ENCODE results near the gene STX1A. TPM values are rescaled to one million over a fixed set of nuclear protein-coding genes. Genes with fewer than 3 reads are reported as not detected.
A peak's percentile ranks its signal among the peaks of the same experiment; 100 is the strongest.

Gene STX1A
- total and polyA plus RNA-seq, 2 of the 8 experiments (the other 6 are each of a cell fraction or from before 2014, with no cell fraction given), result 13.5 to 17.5 TPM

DNA sequence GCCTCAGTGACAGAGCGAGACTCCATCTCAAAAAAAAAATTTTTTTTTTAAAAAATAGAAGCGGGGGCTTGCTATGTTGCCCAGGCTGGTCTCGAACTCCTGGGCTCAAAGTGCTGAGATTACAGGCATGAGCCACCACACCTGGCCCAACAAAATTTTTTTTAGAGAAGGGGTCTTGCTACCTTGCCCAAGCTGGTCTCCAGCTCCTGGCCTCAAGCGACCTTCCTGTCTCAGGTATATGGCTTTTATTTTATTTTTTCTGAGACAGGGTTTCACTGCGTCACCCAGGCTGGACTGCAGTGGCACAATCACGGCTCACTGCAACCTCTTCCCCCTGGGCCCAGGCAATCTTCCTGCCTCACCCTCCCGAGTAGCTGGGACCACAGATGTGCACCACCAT lies 20.7 kb upstream of the STX1A start:
- Histone ChIP-seq H3K18ac (ENCODE audit: extremely low read depth, low read length) (no peak overlapping the region), H2AK5ac (ENCODE audit: low read depth, low read length) (peak overlapping the region; percentile 16; the same call in 1 of the 2 replicates), H3K79me1 (ENCODE audit: low read depth, low read length) (no peaks in the 10 kb centered on the region), H4K5ac (ENCODE audit: insufficient read length, low read depth, low read length) (no peak overlapping the region), H4K8ac (ENCODE audit: extremely low read depth, insufficient read depth, low read length) (no peak overlapping the region), H3K27ac (ENCODE audit: low read depth, low read length) (no peak overlapping the region), H3K56ac (replicated peaks; ENCODE audit: insufficient read length, low read depth, low read length) (no peak overlapping the region), H3K23ac (ENCODE audit: insufficient read length) (no peak overlapping the region), H2AFZ (ENCODE audit: low read length) (no peak overlapping the region), H3K4me3 (ENCODE audit: extremely low read depth in 1 of 4, insufficient read depth in 2 of 4, low read depth in 3 of 4, low read length in 4 of 4) (no peak overlapping the region), H3K23me2 (ENCODE audit: low read depth, low read length) (peaks cover 18% of the 10 kb centered on the region), H3K79me2 (ENCODE audit: control insufficient read depth in 1 of 2, insufficient read depth in 2 of 2, low read length in 2 of 2) (peaks cover 0 to 8% of the 10 kb centered on the region in 2 experiments; a peak in 1 of 4 replicates), H2BK20ac (ENCODE audit: low read length) (no peak overlapping the region), H3K14ac (ENCODE audit: insufficient read length) (no peak overlapping the region), H3K4me2 (ENCODE audit: insufficient read depth in 1 of 2, low read depth in 2 of 2, low read length in 2 of 2) (peak overlapping the region in 1 of 2 experiments; percentile 25; a peak in 2 of 4 replicates), H3K9ac (replicated peaks in 1 of 4; ENCODE audit: extremely low read depth in 1 of 4, low read depth in 3 of 4, low read length in 3 of 4) (no peak overlapping the region), H2BK12ac (ENCODE audit: low read depth, low read length) (peak overlapping the region; percentile 90; the same call in 1 of the 2 replicates), H3K36me3 (ENCODE audit: control insufficient read depth in 2 of 4, insufficient read depth in 4 of 4, low read length in 3 of 4) (peaks cover 4 to 16% (median 8%) of the 10 kb centered on the region in 4 experiments; a peak in 5 of 8 replicates), H3K4ac (replicated peaks; ENCODE audit: insufficient read length, low read depth, low read length) (no peak overlapping the region), H2BK120ac (replicated peaks; ENCODE audit: low read depth, low read length) (no peak overlapping the region), H2BK15ac (ENCODE audit: low read length) (no peak overlapping the region), H3K27me3 (replicated peaks in 1 of 4; ENCODE audit: control insufficient read depth in 3 of 4, extremely low read depth in 1 of 4, insufficient read depth in 3 of 4, low read length in 3 of 4) (peaks cover 0 to 2% (median 0%) of the 10 kb centered on the region in 4 experiments; a peak in 2 of 7 replicates), H3K9me3 (ENCODE audit: insufficient read depth in 2 of 2, low read depth in 1 of 2, low read length in 1 of 2) (no peaks in the 10 kb centered on the region), H2BK5ac (ENCODE audit: low read depth, low read length) (no peak overlapping the region), H4K20me1 (replicated peaks in 1 of 2; ENCODE audit: control insufficient read depth in 1 of 2, insufficient read depth in 2 of 2, low read length in 2 of 2) (peaks cover 8 to 18% of the 10 kb centered on the region in 2 experiments), H3K4me1 (replicated peaks in 1 of 4; ENCODE audit: control insufficient read depth in 3 of 4, insufficient read depth in 4 of 4, low read length in 3 of 4) (peaks cover 3 to 39% (median 25%) of the 10 kb centered on the region in 4 experiments), H4K91ac (replicated peaks; ENCODE audit: insufficient read length, low read length) (no peak overlapping the region)
- no peak for FAIRE-seq
- ChIA-PET POLR2A (ENCODE audit: partially characterized antibody) (interaction anchor here (0.5 to 9.6 kb wide), 14 partner anchors 8 to 117 kb away, joined by 3 to 82 read pairs (median 4); partner anchors contain the start of genes CLDN3, CLDN4 and METTL27), CTCF (ENCODE audit: partially characterized antibody) (interaction anchor here (0.6 to 11.1 kb wide), 13 partner anchors 9 to 135 kb away, joined by 3 to 87 read pairs (median 4); no protein-coding TSS in a partner anchor)
- WGBS, 2 experiments (ENCODE audit: extremely low coverage in 1 of 2, insufficient coverage in 1 of 2, insufficient read length in 1 of 2, insufficient replicate concordance in 2 of 2, low coverage in 1 of 2, low lambda C conversion rate in 2 of 2, missing lambda C conversion rate in 1 of 2), result 91% methylated on average over 7 of the region's 7 CpGs; no CpG with 5 or more reads in 1 of the 2 experiments
- no peak for DNase-seq (ENCODE audit: low read depth in 1 of 2, low spot score in 2 of 2)
- TF ChIP-seq CBX8 (IDR thresholded peaks at IDR 0.05; ENCODE audit: borderline replicate concordance, low read depth, low read length) (no peak), KDM5A (IDR thresholded peaks at IDR 0.05; ENCODE audit: low read length) (no peak), SIN3A (conservative IDR thresholded peaks at IDR 0.05 in 1 of 2, IDR thresholded peaks at IDR 0.05 in 1 of 2; ENCODE audit: low read depth in 1 of 2, low read length in 2 of 2) (no peak), MAFK (IDR thresholded peaks at IDR 0.05; ENCODE audit: low read depth, low read length) (no peak), CEBPB (IDR thresholded peaks at IDR 0.05; ENCODE audit: low read depth, low read length) (no peak), ZNF274 (IDR thresholded peaks at IDR 0.05; ENCODE audit: borderline replicate concordance, extremely low read depth, low read length) (no peak), RNF2 (IDR thresholded peaks at IDR 0.05; ENCODE audit: borderline replicate concordance, low read depth, low read length, missing control alignments, poor library complexity, severe bottlenecking) (no peak), CHD1 (IDR thresholded peaks at IDR 0.05; ENCODE audit: low read depth, low read length) (no peak), TCF12 (IDR thresholded peaks at IDR 0.05; ENCODE audit: low read depth, low read length) (no peak)
- TF ChIP-seq, protein P1, sequence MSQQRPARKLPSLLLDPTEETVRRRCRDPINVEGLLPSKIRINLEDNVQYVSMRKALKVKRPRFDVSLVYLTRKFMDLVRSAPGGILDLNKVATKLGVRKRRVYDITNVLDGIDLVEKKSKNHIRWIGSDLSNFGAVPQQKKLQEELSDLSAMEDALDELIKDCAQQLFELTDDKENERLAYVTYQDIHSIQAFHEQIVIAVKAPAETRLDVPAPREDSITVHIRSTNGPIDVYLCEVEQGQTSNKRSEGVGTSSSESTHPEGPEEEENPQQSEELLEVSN (IDR thresholded peaks at IDR 0.05), result no peak
- TF ChIP-seq, protein P2, sequence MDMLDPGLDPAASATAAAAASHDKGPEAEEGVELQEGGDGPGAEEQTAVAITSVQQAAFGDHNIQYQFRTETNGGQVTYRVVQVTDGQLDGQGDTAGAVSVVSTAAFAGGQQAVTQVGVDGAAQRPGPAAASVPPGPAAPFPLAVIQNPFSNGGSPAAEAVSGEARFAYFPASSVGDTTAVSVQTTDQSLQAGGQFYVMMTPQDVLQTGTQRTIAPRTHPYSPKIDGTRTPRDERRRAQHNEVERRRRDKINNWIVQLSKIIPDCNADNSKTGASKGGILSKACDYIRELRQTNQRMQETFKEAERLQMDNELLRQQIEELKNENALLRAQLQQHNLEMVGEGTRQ (IDR thresholded peaks at IDR 0.05; ENCODE audit: low read length), result no peak

Measured in H1 (cell line).